GM18951 (cell line): ENCODE results near the gene ABCC3.

Source experiments
- POLR2A ChIP-seq: IDR thresholded peaks from 4 replicates; pipeline ENCODE4 v1.6.1; 2011; ENCODE audit warnings: mild to moderate bottlenecking; ENCODE audit not compliant: insufficient read length, insufficient read depth; ENCODE audit errors: extremely low read depth
- in situ Hi-C: fragments of 300-500 bp; cut with MboI; formaldehyde crosslinking; loops from one replicate; pipeline ENCODE4 v1.12.0; 2022; ENCODE audit warnings: low sequenced_read_pairs, mixed read lengths, inconsistent platforms; ENCODE audit not compliant: unreplicated experiment

Gene ABCC3

GRCh38 chr17:50665838-50666237 lies 31.2 kb downstream of the ABCC3 start:
- in situ Hi-C loops: no loop called here
- no peak for TF ChIP-seq POLR2A

DNA sequence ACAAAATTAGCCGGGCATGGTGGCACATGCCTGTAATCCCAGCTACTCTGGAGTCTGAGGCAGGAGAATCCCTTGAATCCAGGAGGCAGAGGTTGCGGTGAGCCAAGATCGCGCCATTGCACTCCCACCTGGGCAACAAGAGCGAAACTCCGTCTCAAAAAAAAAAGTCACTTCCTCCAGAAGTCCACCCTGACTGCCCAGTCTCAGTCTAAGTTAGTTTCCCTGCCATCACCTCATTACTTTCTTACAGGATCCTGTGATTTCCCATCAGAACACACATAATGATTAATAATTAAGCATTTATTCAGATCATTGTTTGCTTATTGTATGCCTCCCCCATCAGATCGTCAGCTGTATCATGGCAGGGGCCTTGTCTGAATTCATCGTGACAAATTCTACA lies 31.6 kb downstream of the ABCC3 start:
- no peak for TF ChIP-seq POLR2A
- in situ Hi-C loops: no loop called here

GRCh38 chr17:50667259-50668024 lies 32.8 kb downstream of the ABCC3 start:
- in situ Hi-C loops: no loop called here
- no peak for TF ChIP-seq POLR2A

- in situ Hi-C loops: no loop called here
- no peak for TF ChIP-seq POLR2A
Measured at GRCh38 chr17:50668025-50668837, 33.5 kb downstream of the ABCC3 start.

GRCh38 chr17:50668838-50669581 lies 34.3 kb downstream of the ABCC3 start:
- in situ Hi-C loops: no loop called here
- TF ChIP-seq POLR2A: no peak

- no peak for TF ChIP-seq POLR2A
- in situ Hi-C loops: no loop called here
Measured at GRCh38 chr17:50672071-50672470, 37.4 kb downstream of the ABCC3 start.

- TF ChIP-seq POLR2A: no peak
- in situ Hi-C loops: no loop called here
Measured at GRCh38 chr17:50672831-50673551, 38.3 kb downstream of the ABCC3 start.

- in situ Hi-C loops: no loop called here
- TF ChIP-seq POLR2A: no peak
Measured at GRCh38 chr17:50675190-50675589, 40.5 kb downstream of the ABCC3 start.

DNA sequence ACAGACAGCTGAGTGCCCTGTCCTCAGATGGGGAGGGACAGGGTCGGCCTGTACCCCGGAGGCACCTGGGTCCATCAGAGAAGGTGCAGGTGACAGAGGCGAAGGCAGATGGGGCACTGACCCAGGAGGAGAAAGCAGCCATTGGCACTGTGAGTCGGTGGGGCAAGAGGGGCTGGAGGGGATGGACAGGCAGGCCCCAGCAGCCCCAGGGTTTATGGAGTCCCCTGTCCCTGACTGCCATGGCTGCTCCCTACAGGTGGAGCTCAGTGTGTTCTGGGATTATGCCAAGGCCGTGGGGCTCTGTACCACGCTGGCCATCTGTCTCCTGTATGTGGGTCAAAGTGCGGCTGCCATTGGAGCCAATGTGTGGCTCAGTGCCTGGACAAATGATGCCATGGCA lies 40.9 kb downstream of the ABCC3 start:
- in situ Hi-C loops: no loop called here
- TF ChIP-seq POLR2A: no peak

DNA sequence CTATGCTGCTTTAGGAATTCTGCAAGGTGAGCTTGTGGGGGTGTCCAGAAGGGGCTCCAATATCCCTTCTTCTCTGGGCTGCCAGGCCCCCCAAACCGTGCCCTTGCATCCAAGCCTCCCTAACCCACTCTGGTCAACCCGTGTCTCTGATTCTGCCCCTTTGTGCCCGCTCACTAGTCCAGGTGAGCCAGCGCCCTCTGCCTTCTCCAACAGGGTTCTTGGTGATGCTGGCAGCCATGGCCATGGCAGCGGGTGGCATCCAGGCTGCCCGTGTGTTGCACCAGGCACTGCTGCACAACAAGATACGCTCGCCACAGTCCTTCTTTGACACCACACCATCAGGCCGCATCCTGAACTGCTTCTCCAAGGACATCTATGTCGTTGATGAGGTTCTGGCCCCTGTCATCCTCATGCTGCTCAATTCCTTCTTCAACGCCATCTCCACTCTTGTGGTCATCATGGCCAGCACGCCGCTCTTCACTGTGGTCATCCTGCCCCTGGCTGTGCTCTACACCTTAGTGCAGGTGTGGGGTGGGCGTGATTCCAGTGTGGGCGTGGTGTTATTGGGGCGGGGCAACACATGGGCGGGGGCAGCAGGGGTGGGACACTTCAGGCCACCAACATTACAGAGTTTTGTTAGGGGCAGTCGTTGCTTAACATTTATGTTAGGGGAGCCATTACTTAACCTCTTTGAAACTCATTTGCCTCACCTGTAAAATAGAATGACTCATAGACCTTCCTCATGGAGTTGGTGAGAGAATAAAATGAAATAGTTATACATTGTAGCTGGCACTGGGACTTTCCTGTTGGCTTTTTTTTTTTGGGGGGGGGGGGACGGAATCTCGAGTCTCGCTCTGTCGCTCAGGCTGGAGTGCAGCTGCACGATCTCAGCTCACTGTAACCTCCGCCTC lies 41.6 kb downstream of the ABCC3 start:
- no peak for TF ChIP-seq POLR2A
- in situ Hi-C loops: no loop called here

GRCh38 chr17:50677851-50678375 lies 43.2 kb downstream of the ABCC3 start:
- in situ Hi-C loops: no loop called here
- no peak for TF ChIP-seq POLR2A
